ENCODE data around the gene GALT.

DNA sequence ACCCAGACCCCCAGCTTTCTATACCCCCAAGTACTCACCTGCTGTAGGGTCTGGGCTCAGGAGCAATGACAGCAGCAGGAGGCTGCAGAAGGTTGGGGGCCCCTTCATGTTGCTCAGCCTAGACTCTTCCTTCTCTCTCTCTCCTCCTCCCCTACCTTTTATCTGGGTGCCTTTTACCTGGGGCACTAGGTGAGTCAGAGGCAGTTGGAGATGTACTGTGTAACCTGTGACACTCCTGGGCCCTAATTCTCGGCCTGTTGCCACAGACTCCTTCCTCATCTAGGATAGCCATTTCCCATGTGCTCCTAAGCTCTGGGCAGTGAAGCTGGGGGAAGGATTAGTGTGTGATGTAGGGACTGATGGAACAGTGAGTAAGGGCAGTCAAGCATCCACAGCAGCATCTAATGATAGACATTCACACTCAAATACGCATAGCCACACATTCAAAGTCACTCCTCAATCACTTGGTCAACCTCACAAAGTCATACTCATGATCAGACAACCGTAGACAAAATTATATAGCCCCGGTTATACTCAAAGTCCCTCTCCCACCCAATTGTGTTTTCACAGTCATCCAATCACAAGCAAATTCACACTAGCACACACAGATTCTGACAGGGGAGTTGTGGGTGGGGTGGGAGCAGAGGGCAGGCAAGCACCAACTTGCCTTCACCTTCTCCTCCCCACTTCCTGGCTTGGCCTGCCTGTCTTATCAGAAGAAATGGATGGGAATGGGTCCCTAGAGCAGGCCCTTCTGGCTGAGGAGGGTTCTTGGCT, 16.2 kb downstream of the GALT start, which contains the start of gene CCL27:
- TF ChIP-seq, protein P1, sequence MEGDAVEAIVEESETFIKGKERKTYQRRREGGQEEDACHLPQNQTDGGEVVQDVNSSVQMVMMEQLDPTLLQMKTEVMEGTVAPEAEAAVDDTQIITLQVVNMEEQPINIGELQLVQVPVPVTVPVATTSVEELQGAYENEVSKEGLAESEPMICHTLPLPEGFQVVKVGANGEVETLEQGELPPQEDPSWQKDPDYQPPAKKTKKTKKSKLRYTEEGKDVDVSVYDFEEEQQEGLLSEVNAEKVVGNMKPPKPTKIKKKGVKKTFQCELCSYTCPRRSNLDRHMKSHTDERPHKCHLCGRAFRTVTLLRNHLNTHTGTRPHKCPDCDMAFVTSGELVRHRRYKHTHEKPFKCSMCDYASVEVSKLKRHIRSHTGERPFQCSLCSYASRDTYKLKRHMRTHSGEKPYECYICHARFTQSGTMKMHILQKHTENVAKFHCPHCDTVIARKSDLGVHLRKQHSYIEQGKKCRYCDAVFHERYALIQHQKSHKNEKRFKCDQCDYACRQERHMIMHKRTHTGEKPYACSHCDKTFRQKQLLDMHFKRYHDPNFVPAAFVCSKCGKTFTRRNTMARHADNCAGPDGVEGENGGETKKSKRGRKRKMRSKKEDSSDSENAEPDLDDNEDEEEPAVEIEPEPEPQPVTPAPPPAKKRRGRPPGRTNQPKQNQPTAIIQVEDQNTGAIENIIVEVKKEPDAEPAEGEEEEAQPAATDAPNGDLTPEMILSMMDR (IDR thresholded peaks at IDR 0.05; ENCODE audit: low read depth, low read length), result no peak
- TF ChIP-seq POLR2A (IDR thresholded peaks at IDR 0.05; ENCODE audit: extremely low read depth, insufficient read length), result no peak
